Tibial artery (tissue), 4 donors: ENCODE data around the gene TTC24.

Experiments used
- DNase-seq, 2 donors: peaks; one replicate each; pipeline ENCODE4 v3.0.0-alpha.2; 2019
- H3K27ac ChIP-seq, 2 donors: fragments of 200-600 bp; sonication (generic) in 1 of 2; 1 replicate in 1 of 2; 2 replicates in 1 of 2; pipeline ENCODE4 v1.5.1; 2018 to 2019; ENCODE audit warnings: mild to moderate bottlenecking in 1 of 2
- H3K27me3 ChIP-seq, 2 donors: fragments of 200-600 bp; sonication (generic) in 1 of 2; one replicate each; pipeline versions ENCODE4 v1.5.1 to v1.6.0; 2016 to 2019
- H3K36me3 ChIP-seq, 3 donors: fragments of 200-600 bp; sonication (generic) in 2 of 3; one replicate each; pipeline ENCODE4 v1.5.1; 2016 to 2019; ENCODE audit warnings: mild to moderate bottlenecking in 2 of 3
- H3K4me1 ChIP-seq, 4 donors: fragments of 200-600 bp; sonication (generic) in 2 of 4; 1 replicate in 3 of 4; 2 replicates in 1 of 4; pipeline ENCODE4 v1.5.1; 2016 to 2019
- H3K4me3 ChIP-seq, 2 donors: fragments of 200-600 bp; sonication (generic) in 1 of 2; 1 replicate in 1 of 2; 2 replicates in 1 of 2; pipeline ENCODE4 v1.5.1; 2018 to 2019; ENCODE audit warnings: mild to moderate bottlenecking in 2 of 2
- H3K9me3 ChIP-seq, 3 donors: fragments of 200-600 bp; sonication (generic) in 1 of 3; one replicate each; pipeline ENCODE4 v1.5.1; 2016 to 2019
- CTCF ChIP-seq, 2 experiments: fragments of 200-600 bp in 1 of 2; fragments of 450-650 bp in 1 of 2; IDR thresholded peaks; one replicate each; pipeline ENCODE4 v1.5.1; 2017 to 2019; ENCODE audit warnings: antibody characterized with exemption in 2 of 2, mild to moderate bottlenecking in 1 of 2, moderate library complexity in 1 of 2
- intact Hi-C: fragments of 100-400 bp; cut with DNase I; formaldehyde crosslinking; loops from one replicate; pipeline ENCODE4 v1.15.0; 2023; ENCODE audit warnings: low total_unique reads

The TTC24 gene

GRCh38 chr1:156544592-156545102 lies 34.9 kb upstream of the TTC24 start:
- no peaks in the 10 kb centered on the region for H3K4me1 ChIP-seq
- TF ChIP-seq CTCF (IDR thresholded peaks at IDR 0.05) = no peak
- DNase-seq = peak in 1 of 2 donors; percentile 5
- H3K4me3 ChIP-seq = no peak overlapping the region
- H3K9me3 ChIP-seq = no peaks in the 10 kb centered on the region
- H3K27me3 ChIP-seq = no peaks in the 10 kb centered on the region
- intact Hi-C loops = no loop called here
- H3K27ac ChIP-seq = no peak overlapping the region
- H3K36me3 ChIP-seq = no peaks in the 10 kb centered on the region

GRCh38 chr1:156546267-156546666 lies 33.3 kb upstream of the TTC24 start:
- no peak for TF ChIP-seq CTCF (IDR thresholded peaks at IDR 0.05)
- Histone ChIP-seq H3K9me3 (no peaks in the 10 kb centered on the region), H3K4me3 (no peak overlapping the region), H3K27me3 (no peaks in the 10 kb centered on the region), H3K4me1 (no peaks in the 10 kb centered on the region), H3K27ac (no peak overlapping the region), H3K36me3 (no peaks in the 10 kb centered on the region)
- intact Hi-C loops = no loop called here
- no peak for DNase-seq

- no peak for DNase-seq
- Histone ChIP-seq H3K27me3 (no peaks in the 10 kb centered on the region), H3K36me3 (no peaks in the 10 kb centered on the region), H3K4me1 (no peaks in the 10 kb centered on the region), H3K27ac (no peak overlapping the region), H3K4me3 (no peak overlapping the region), H3K9me3 (no peaks in the 10 kb centered on the region)
- intact Hi-C loops = no loop called here
- TF ChIP-seq CTCF (IDR thresholded peaks at IDR 0.05) = no peak
Observed at GRCh38 chr1:156547434-156547833, 32.1 kb upstream of the TTC24 start.

- Histone ChIP-seq H3K27ac (no peak overlapping the region), H3K4me3 (no peak overlapping the region), H3K36me3 (no peaks in the 10 kb centered on the region), H3K27me3 (no peaks in the 10 kb centered on the region), H3K4me1 (no peaks in the 10 kb centered on the region), H3K9me3 (no peaks in the 10 kb centered on the region)
- TF ChIP-seq CTCF (IDR thresholded peaks at IDR 0.05) = no peak
- intact Hi-C loops = no loop called here
- no peak for DNase-seq
Observed at GRCh38 chr1:156547982-156548381, 31.5 kb upstream of the TTC24 start.

GRCh38 chr1:156549390-156549789 lies 30.1 kb upstream of the TTC24 start:
- Histone ChIP-seq H3K4me1 (no peaks in the 10 kb centered on the region), H3K4me3 (no peak overlapping the region), H3K9me3 (no peaks in the 10 kb centered on the region), H3K27me3 (no peaks in the 10 kb centered on the region), H3K27ac (no peak overlapping the region), H3K36me3 (no peaks in the 10 kb centered on the region)
- intact Hi-C loops = no loop called here
- no peak for TF ChIP-seq CTCF (IDR thresholded peaks at IDR 0.05)
- DNase-seq = no peak

- no peaks in the 10 kb centered on the region for H3K4me1 ChIP-seq
- H3K4me3 ChIP-seq = no peak overlapping the region
- no peak overlapping the region for H3K27ac ChIP-seq
- no peaks in the 10 kb centered on the region for H3K9me3 ChIP-seq
- H3K36me3 ChIP-seq = no peaks in the 10 kb centered on the region
- H3K27me3 ChIP-seq = no peaks in the 10 kb centered on the region
- no peak for TF ChIP-seq CTCF (IDR thresholded peaks at IDR 0.05)
- DNase-seq = no peak
- intact Hi-C loops = no loop called here
Observed at GRCh38 chr1:156549831-156550230, 29.7 kb upstream of the TTC24 start.
